Caco-2 (cell line): ENCODE measurements around the gene SLC6A2. TPM values are rescaled to one million over a fixed set of nuclear protein-coding genes. Genes with fewer than 3 reads are reported as not detected.

Experiments used
- BruUV-seq: library from RNA; stranded (reverse); fragments of 400-500 nt; replicated peaks from 2 replicates; lab custom pipeline; 2021; lab: Mats Ljungman, UMichigan
- CTCF ChIA-PET: fragments of 300-600 bp; sonication (Branson Sonifier 250); formaldehyde crosslinking; loops from one replicate; lab custom pipeline; 2022; ENCODE audit warnings: antibody characterized with exemption; lab: Charles Lee
- POLR2A ChIA-PET: fragments of 300-600 bp; sonication (Branson Sonifier 250); formaldehyde crosslinking; loops from one replicate; lab custom pipeline; 2022; ENCODE audit warnings: antibody characterized with exemption; lab: Charles Lee
- DNase-seq, 2 experiments: peaks; one replicate each; pipeline versions ENCODE4 v3.0.0 to v3.0.0-alpha.2; 2020 to 2022
- H3K27me3 ChIP-seq: replicated peaks from 2 replicates; pipeline ENCODE4 v1.6.0; 2011; ENCODE audit warnings: low read length; ENCODE audit not compliant: control insufficient read depth, insufficient read depth
- H3K36me3 ChIP-seq: 2 replicates; pipeline ENCODE4 v1.5.1; 2011; ENCODE audit warnings: low read length; ENCODE audit not compliant: control insufficient read depth, insufficient read depth
- H3K4me1 ChIP-seq: fragments of 250-450 bp; sonication (Bioruptor Pico); 2 replicates; pipeline ENCODE4 v1.5.1; 2020; ENCODE audit warnings: mild to moderate bottlenecking
- H3K4me3 ChIP-seq: 2 replicates; pipeline ENCODE4 v1.5.1; 2011; ENCODE audit warnings: low read depth, mild to moderate bottlenecking, control low read depth, low read length
- H3K9me3 ChIP-seq: fragments of 250-450 bp; sonication (Bioruptor Pico); 2 replicates; pipeline ENCODE4 v1.5.1; 2020; ENCODE audit warnings: mild to moderate bottlenecking, moderate library complexity
- H3K27ac Mint-ChIP-seq: one replicate; pipeline ENCODE4 v1.8.0; 2022; ENCODE audit warnings: mixed read lengths; ENCODE audit not compliant: unreplicated experiment
- H3K27me3 Mint-ChIP-seq: one replicate; pipeline ENCODE4 v1.8.0; 2022; ENCODE audit warnings: mixed read lengths; ENCODE audit not compliant: insufficient read depth, unreplicated experiment
- H3K36me3 Mint-ChIP-seq: one replicate; pipeline ENCODE4 v1.8.0; 2022; ENCODE audit warnings: mild to moderate bottlenecking, mixed read lengths; ENCODE audit not compliant: insufficient read depth, unreplicated experiment
- H3K4me1 Mint-ChIP-seq: one replicate; pipeline ENCODE4 v1.8.0; 2022; ENCODE audit warnings: low read depth, mixed read lengths; ENCODE audit not compliant: unreplicated experiment
- H3K4me3 Mint-ChIP-seq: one replicate; pipeline ENCODE4 v1.8.0; 2022; ENCODE audit warnings: mild to moderate bottlenecking, moderate library complexity, mixed read lengths; ENCODE audit not compliant: unreplicated experiment
- H3K9me3 Mint-ChIP-seq: one replicate; pipeline ENCODE4 v1.8.0; 2022; ENCODE audit warnings: mixed read lengths; ENCODE audit not compliant: unreplicated experiment
- CTCF ChIP-seq, 2 experiments: fragments of 200-600 bp in 1 of 2; IDR thresholded peaks; 1 replicate in 1 of 2; 2 replicates in 1 of 2; pipeline versions ENCODE4 v1.5.1 to v1.8.0; 2011 to 2022; ENCODE audit warnings: antibody characterized with exemption in 1 of 2, control low read depth in 1 of 2, inconsistent platforms in 1 of 2, low read depth in 1 of 2, low read length in 1 of 2, mild to moderate bottlenecking in 1 of 2, moderate library complexity in 1 of 2; ENCODE audit not compliant: insufficient read depth in 1 of 2, severe bottlenecking in 1 of 2, unreplicated experiment in 1 of 2
- intact Hi-C: fragments of 100-400 bp; cut with micrococcal nuclease; formaldehyde crosslinking; loops from one replicate; pipeline ENCODE4 v1.10.0; 2022; ENCODE audit not compliant: unreplicated experiment
- total RNA-seq: library from RNA; stranded (reverse); gene quantifications from 2 replicates; pipeline ENCODE4 v1.2.3, GENCODE V29; 2022

Gene SLC6A2
- total RNA-seq, 1 experiment from 2014 or later, result not detected

- ChIA-PET POLR2A (no interaction called here), CTCF (no interaction called here)
- peaks cover 15% of the 10 kb centered on the region; the same call in 1 of the 2 replicates for H3K4me1 ChIP-seq
- no peak for DNase-seq
- TF ChIP-seq CTCF (IDR thresholded peaks at IDR 0.05; ENCODE audit: insufficient read depth in 1 of 2, low read depth in 1 of 2, low read length in 1 of 2, severe bottlenecking in 1 of 2, unreplicated experiment in 1 of 2), result no peak
- H3K27ac Mint-ChIP-seq, result no peak overlapping the region
- intact Hi-C loops, result no loop called here
- H3K9me3 Mint-ChIP-seq, result no peaks in the 10 kb centered on the region
- H3K27me3 Mint-ChIP-seq, result peaks cover 4% of the 10 kb centered on the region
- no peaks in the 10 kb centered on the region for H3K36me3 ChIP-seq
- BruUV-seq, result no TSS peak
- no peaks in the 10 kb centered on the region for H3K36me3 Mint-ChIP-seq
- peaks cover 7% of the 10 kb centered on the region for H3K9me3 ChIP-seq
- no peaks in the 10 kb centered on the region for H3K27me3 ChIP-seq
- no peak overlapping the region for H3K4me3 Mint-ChIP-seq
- no peak overlapping the region for H3K4me3 ChIP-seq
- H3K4me1 Mint-ChIP-seq, result peaks cover 7% of the 10 kb centered on the region
Measured at GRCh38 chr16:55664786-55665407, 9.1 kb downstream of the SLC6A2 start.

- TF ChIP-seq CTCF (IDR thresholded peaks at IDR 0.05; ENCODE audit: insufficient read depth in 1 of 2, low read depth in 1 of 2, low read length in 1 of 2, severe bottlenecking in 1 of 2, unreplicated experiment in 1 of 2), result no peak
- Mint-ChIP-seq H3K4me3 (no peak overlapping the region), H3K36me3 (no peaks in the 10 kb centered on the region), H3K9me3 (no peaks in the 10 kb centered on the region), H3K4me1 (peaks cover 7% of the 10 kb centered on the region), H3K27me3 (peaks cover 4% of the 10 kb centered on the region), H3K27ac (no peak overlapping the region)
- no peak for DNase-seq
- Histone ChIP-seq H3K4me1 (peaks cover 15% of the 10 kb centered on the region; the same call in 1 of the 2 replicates), H3K9me3 (peaks cover 7% of the 10 kb centered on the region), H3K27me3 (no peaks in the 10 kb centered on the region), H3K36me3 (no peaks in the 10 kb centered on the region), H3K4me3 (no peak overlapping the region)
- POLR2A ChIA-PET, result no interaction called here
- intact Hi-C loops, result no loop called here
- no TSS peak for BruUV-seq
- CTCF ChIA-PET, result no interaction called here
Measured at GRCh38 chr16:55665511-55665910, 9.7 kb downstream of the SLC6A2 start.

DNA sequence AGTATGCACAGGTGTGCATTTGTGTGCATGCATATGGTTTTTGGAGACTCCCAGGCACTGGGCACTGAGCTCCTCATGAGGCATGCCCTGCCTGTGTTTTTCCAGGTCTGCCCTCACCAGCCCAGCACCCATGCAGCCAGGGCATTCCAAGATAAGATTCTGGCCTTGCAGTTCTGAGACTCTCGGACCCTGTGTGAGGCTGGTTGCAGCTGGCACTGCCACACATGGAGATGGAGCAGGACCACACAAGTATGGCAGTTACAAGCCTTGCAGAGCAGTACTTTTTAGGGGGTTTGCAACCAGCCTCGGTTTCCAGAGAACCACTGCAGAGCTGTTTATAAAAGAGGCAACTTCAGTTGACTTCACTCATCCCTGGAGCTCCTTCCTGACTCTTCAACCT is 10.2 kb downstream of the SLC6A2 start:
- no peak overlapping the region for H3K27ac Mint-ChIP-seq
- BruUV-seq, result no TSS peak

More for the DNA sequence above, 10.2 kb downstream of the SLC6A2 start:
- Histone ChIP-seq H3K27me3 (no peaks in the 10 kb centered on the region), H3K4me1 (peaks cover 15% of the 10 kb centered on the region; the same call in 1 of the 2 replicates), H3K36me3 (no peaks in the 10 kb centered on the region), H3K9me3 (peaks cover 7% of the 10 kb centered on the region), H3K4me3 (no peak overlapping the region)
- CTCF ChIA-PET, result no interaction called here
- no peak for TF ChIP-seq CTCF (IDR thresholded peaks at IDR 0.05; ENCODE audit: insufficient read depth in 1 of 2, low read depth in 1 of 2, low read length in 1 of 2, severe bottlenecking in 1 of 2, unreplicated experiment in 1 of 2)
- H3K9me3 Mint-ChIP-seq, result no peaks in the 10 kb centered on the region
- intact Hi-C loops, result no loop called here
- H3K4me3 Mint-ChIP-seq, result no peak overlapping the region
- peaks cover 7% of the 10 kb centered on the region for H3K4me1 Mint-ChIP-seq
- H3K36me3 Mint-ChIP-seq, result no peaks in the 10 kb centered on the region
- H3K27me3 Mint-ChIP-seq, result peaks cover 4% of the 10 kb centered on the region
- DNase-seq, result no peak
- POLR2A ChIA-PET, result no interaction called here
